Activated CD8-positive, alpha-beta memory T cell treated with anti-CD3 and anti-CD28 coated beads for 4 hours (primary cell): ENCODE results near the gene NSD1.

Experiments used
- DNase-seq, 2 donors: peaks; one replicate each; pipeline ENCODE4 v3.0.0-alpha.2; 2020; ENCODE audit warnings: low read depth in 2 of 2

Gene NSD1

GRCh38 chr5:177097016-177097985, 36.3 kb upstream of the NSD1 start:
- no peak for DNase-seq

DNA sequence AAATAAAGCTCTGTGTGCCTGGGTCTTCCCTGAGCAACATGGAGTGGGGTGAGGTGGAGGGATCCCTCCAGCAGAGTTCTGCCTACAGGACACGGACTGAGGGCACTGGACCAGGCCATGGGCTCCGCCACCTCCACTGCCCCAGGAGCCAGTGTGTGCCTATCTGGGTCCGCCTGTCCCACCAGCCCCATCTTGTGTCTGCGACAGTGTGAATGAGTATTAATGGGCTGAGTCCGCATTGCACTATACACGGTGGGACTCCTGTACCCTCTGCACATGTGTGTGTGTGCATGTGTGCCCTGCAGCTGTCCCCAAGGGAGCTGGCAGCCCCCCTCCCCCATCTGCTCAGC, 35.5 kb upstream of the NSD1 start:
- no peak for DNase-seq

DNA sequence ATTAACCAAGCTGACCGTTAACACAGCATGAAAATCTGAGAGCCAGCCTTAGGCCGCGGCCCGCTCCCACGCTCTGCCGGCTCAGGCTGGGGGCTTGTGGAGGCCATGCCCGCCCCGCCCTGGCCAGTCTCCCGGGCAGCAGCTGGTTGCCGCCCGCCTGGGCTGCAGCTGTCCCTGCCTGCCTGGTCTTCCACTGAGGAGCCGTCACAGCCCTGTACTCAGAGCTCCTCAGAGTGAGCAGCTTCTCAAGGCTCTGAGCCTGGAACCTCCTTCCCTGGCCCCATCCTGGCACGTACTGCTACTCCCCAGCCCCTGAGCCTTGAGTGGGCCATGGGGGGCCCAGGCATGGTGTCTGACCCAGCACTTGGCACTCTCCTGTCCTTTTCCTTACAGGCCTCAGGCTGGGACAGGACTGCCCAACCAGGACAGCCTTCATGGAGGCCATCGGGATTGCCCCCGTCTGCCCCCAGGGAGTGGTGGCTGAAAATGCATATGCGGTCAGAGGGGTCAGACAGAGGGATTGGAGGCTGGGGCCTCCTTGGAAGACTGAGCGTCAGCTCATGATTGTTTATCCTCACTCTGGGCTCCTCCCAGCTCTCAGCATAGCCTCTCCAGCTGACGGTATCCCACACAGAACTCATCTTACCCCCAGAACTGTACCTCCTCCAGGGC, 35.0 kb upstream of the NSD1 start:
- DNase-seq = no peak

- no peak for DNase-seq
Observed at GRCh38 chr5:177099422-177100093, 34.0 kb upstream of the NSD1 start.

DNA sequence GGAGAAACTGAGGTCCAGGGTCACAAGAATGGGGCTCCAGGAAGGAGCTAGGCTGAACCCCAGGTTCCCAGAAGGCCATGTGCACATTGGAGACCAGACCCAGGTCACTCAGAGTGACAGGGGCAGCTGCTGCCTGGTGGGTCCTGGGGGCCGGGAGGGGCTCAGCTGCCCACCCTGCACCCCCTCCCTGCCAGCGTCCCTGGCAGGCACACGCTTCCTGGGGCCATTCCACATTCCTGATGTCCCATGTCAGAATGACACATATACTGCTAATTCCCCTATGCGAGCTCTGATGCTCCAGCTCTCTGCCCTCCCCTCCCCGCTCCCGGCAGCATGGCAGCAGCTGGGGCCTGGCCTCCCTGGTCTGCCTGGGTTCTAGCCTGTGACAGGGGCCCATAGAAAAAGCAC, 32.9 kb upstream of the NSD1 start:
- DNase-seq = no peak

DNA sequence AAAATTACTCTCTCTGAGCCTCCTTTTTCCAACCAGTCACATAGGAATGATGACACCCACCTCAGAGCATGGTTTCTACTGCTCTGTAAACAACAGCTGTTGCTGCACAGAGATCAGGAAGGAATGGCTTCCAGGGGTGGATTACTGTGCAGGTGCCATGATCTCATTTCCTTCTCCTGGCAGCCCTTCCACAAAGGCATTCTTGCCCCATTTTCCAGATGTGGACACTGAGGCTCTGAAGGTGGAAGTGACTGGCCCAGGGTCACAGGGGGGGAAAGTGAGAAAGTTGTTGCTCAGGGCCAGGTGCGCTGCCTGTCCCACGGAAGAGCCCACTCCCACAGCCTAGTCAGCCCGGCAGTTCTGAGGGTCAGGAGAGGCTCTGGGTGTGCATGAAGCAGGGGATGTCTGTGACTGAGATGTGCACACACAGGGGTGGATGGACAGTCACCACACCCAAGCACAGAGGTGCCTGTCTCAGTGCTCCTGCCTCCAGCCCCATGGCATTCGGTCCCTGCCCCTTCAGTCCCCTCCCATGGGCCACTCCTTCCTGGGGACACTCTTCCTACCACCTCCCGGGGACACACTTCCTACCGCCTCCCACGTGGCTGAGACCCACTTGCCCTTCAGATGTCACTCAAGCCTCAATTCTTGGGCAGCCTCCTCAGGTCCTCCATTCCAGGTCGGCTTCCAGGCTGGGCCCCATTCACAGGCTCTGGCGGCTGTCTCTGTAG, 29.9 kb upstream of the NSD1 start:
- no peak for DNase-seq

GRCh38 chr5:177105691-177106476, 27.7 kb upstream of the NSD1 start:
- no peak for DNase-seq

GRCh38 chr5:177107159-177107558, 26.4 kb upstream of the NSD1 start:
- DNase-seq = no peak

GRCh38 chr5:177109810-177110209, 23.8 kb upstream of the NSD1 start:
- no peak for DNase-seq

- DNase-seq = peak; percentile 32 to 33
Observed at GRCh38 chr5:177111720-177112394, 21.7 kb upstream of the NSD1 start.

DNA sequence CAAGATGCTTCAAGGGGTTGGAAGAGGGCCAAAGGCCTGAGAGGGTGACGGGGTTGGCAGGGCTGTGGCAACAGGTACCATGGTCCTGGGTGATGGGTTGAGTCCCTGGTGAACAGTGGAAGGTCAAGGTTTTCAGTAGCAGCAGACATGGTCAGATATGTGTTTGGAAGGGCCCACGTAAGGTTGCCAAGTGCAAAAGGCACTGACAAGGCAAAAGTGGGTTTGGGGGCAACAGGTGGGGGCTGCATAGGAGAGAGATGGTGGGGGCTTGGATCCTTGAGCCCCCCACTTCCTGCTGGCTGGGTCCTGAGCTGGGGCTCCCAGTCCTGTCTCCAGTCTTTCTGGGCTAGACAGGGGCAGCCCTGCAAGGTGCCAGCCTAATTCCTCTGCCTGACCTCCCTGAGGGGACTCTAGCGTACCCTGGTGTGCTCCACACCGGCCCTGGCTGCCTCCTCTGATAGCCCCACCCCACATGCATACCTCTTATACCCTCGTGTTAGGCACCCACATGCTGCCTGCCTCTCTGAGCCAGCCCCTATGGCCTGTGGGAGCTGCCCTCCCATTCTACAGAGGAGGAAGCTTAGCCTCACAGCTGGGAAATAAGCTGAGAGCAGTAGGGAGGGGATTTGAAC, 20.9 kb upstream of the NSD1 start:
- no peak for DNase-seq

GRCh38 chr5:177113566-177114424, 19.8 kb upstream of the NSD1 start:
- DNase-seq = peak; percentile 51 to 66

DNA sequence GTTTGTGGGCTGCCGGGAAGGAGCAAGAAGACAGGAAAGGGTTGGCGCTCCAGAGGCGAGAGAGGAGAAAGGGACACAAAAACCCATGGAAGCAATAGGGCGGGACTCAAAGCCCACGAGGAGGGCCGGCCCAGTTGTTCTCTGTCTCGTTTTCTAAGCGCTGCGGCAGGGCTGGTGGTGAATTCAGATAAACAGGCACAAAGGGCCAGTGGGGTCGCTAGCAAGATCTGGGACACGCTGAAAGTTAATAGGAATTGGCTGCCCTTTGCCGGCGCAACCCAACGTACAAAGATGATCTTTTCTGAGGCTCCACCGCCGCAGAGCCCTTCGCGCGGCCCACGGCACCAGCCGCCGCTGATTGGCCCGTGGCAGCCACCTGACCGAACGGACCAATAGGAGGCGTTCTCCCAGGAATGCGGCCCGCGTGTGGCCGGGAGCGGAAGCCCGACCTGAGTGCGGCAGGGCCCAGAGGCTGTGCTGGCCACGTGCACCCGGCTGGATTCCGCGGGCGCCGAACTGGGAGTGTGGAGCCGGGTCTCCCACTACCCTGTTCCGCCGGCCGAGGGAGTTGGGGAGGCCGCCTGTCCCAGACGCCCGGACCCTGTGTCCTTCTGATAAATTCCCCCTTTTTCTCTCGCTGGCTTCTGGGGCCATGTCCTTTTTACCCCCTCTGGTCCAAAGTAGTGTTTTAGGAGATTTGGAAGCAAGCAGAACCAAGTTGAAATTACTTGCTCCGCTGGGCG, 16.8 kb upstream of the NSD1 start:
- peak; percentile 66 to 74 for DNase-seq

- no peak for DNase-seq
Observed at GRCh38 chr5:177117441-177118045, 16.0 kb upstream of the NSD1 start.

DNA sequence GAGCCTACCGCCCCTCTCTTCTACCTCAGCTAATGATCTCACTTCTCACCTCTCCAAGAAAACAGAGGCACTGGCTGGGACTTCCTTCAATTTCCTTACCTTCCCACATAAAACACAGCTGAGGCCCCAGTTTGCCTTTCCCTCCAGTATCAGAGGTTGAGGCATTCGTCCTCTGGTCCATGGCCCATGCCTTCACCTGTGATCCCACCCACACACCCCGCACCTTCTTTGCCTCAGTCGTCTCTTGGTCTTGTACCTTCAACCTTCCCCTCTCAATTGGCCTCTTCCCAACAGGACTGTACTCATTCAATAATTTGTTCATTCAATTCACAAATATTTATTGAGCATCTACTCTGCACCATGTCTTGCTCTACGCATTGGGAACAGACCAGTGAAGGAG, 11.0 kb upstream of the NSD1 start:
- no peak for DNase-seq

- no peak for DNase-seq
Observed at GRCh38 chr5:177123789-177124485, 9.6 kb upstream of the NSD1 start.

DNA sequence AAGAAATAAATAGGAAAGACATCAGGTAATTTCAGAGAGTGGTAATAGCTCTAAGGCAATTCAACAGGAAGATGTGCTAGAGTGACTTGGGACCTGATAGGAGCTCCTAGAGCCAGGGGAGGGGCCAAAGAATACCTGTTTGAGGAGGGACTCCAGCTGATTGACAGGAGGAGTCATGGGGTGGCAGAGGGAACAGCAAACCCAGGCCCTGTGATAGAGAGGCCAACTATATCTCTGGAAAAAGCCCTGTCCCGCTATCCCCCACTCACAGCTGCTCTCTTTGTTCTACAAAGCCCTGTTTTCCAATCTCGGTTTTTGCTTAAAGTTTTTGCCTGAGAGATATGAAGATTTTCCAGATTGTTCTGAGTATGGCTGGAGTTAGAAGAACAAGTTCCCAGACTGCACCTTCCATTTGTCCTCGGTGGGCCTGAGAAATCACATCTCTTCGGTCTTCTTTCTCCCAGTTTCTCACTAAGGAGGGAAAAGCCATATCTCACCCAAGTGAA, 9.0 kb upstream of the NSD1 start:
- no peak for DNase-seq
